HEK293 (cell line): ENCODE results near the gene CEACAM1.
"Not testable (repeated sequence)": the region's sequence is repeated elsewhere in the genome, so short reads cannot be mapped to it uniquely, and the experiment has no call there.

Experiments
- CTCF ChIA-PET: fragments of 350-600 bp; formaldehyde crosslinking; extraction: SDS; loops from one replicate; lab custom pipeline; 2021; ENCODE audit warnings: antibody characterized with exemption; lab: Yijun Ruan, JAX
- POLR2A ChIA-PET: fragments of 300-600 bp; formaldehyde crosslinking; extraction: SDS; loops from one replicate; lab custom pipeline; 2020; ENCODE audit warnings: antibody characterized with exemption, inconsistent platforms; lab: Yijun Ruan, JAX
- H3K27ac ChIP-seq: fragments of 200-500 bp; sonication (Bioruptor generic); 2 replicates; pipeline ENCODE4 v1.5.1; 2014; ENCODE audit warnings: low read depth, low read length, control low read depth, inconsistent platforms; ENCODE audit errors: extremely low read depth
- H3K36me3 ChIP-seq, 2 experiments: fragments of 200-500 bp in 1 of 2; sonication (Bioruptor generic) in 1 of 2; 1 replicate in 1 of 2; 2 replicates in 1 of 2; pipeline ENCODE4 v1.5.1; 2014 to 2017; ENCODE audit warnings: inconsistent platforms in 2 of 2, low read length in 2 of 2; ENCODE audit not compliant: control insufficient read depth in 2 of 2, insufficient read depth in 1 of 2
- H3K4me1 ChIP-seq: fragments of 200-500 bp; sonication (Bioruptor generic); 2 replicates; pipeline ENCODE4 v1.5.1; 2014; ENCODE audit warnings: mild to moderate bottlenecking, low read length, inconsistent platforms; ENCODE audit not compliant: control insufficient read depth, insufficient read depth
- H3K4me3 ChIP-seq: 2 replicates; pipeline ENCODE4 v1.5.1; 2011; ENCODE audit warnings: low read depth, mild to moderate bottlenecking, control low read depth, low read length, moderate library complexity
- H3K9me3 ChIP-seq: fragments of 200-500 bp; sonication (Bioruptor generic); 2 replicates; pipeline ENCODE4 v1.5.1; 2014; ENCODE audit warnings: low read depth, low read length, inconsistent platforms; ENCODE audit not compliant: control insufficient read depth, insufficient read depth
- ELK4 ChIP-seq: IDR thresholded peaks from 2 replicates; pipeline ENCODE4 v1.6.1; 2011; ENCODE audit warnings: mild to moderate bottlenecking, low read depth, low read length, borderline replicate concordance
- KLF17 ChIP-seq: fragments of 450-650 bp; formaldehyde crosslinking; IDR thresholded peaks from 2 replicates; pipeline ENCODE4 v1.5.1; 2016; ENCODE audit warnings: missing biosample characterization, missing genetic modification characterization
- KLF8 ChIP-seq: fragments of 450-650 bp; formaldehyde crosslinking; IDR thresholded peaks from 2 replicates; pipeline ENCODE4 v1.5.1; 2016; ENCODE audit warnings: missing biosample characterization, missing genetic modification characterization
- SCRT1 ChIP-seq: fragments of 450-650 bp; formaldehyde crosslinking; IDR thresholded peaks from 2 replicates; pipeline ENCODE4 v1.5.1; 2016; ENCODE audit warnings: missing biosample characterization, missing genetic modification characterization, borderline replicate concordance
- SCRT2 ChIP-seq: fragments of 450-650 bp; formaldehyde crosslinking; IDR thresholded peaks from 2 replicates; pipeline ENCODE4 v1.5.1; 2016; ENCODE audit warnings: missing biosample characterization, missing genetic modification characterization
- SP7 ChIP-seq: fragments of 450-650 bp; formaldehyde crosslinking; IDR thresholded peaks from 2 replicates; pipeline ENCODE4 v1.5.1; 2016; ENCODE audit warnings: missing biosample characterization, missing genetic modification characterization
- WT1 ChIP-seq: fragments of 450-650 bp; formaldehyde crosslinking; IDR thresholded peaks from 2 replicates; pipeline ENCODE4 v1.5.1; 2016; ENCODE audit warnings: missing biosample characterization, missing genetic modification characterization
- ZBTB17 ChIP-seq: fragments of 450-650 bp; formaldehyde crosslinking; IDR thresholded peaks from 2 replicates; pipeline ENCODE4 v1.5.1; 2016; ENCODE audit warnings: missing biosample characterization, missing genetic modification characterization
- ZBTB7A ChIP-seq: fragments of 450-650 bp; formaldehyde crosslinking; IDR thresholded peaks from 2 replicates; pipeline ENCODE4 v1.5.1; 2016; ENCODE audit warnings: low read depth, missing biosample characterization, missing genetic modification characterization
- ZFHX2 ChIP-seq: fragments of 450-650 bp; formaldehyde crosslinking; conservative IDR thresholded peaks from 2 replicates; pipeline ENCODE4 v1.5.1; 2016; ENCODE audit warnings: missing biosample characterization, missing genetic modification characterization
- ZNF155 ChIP-seq: fragments of 450-650 bp; formaldehyde crosslinking; IDR thresholded peaks from 2 replicates; pipeline ENCODE4 v1.5.1; 2016; ENCODE audit warnings: missing biosample characterization, missing genetic modification characterization
- ZNF169 ChIP-seq: fragments of 450-650 bp; formaldehyde crosslinking; IDR thresholded peaks from 2 replicates; pipeline ENCODE4 v1.5.1; 2016; ENCODE audit warnings: missing biosample characterization, missing genetic modification characterization
- ZNF214 ChIP-seq: fragments of 450-650 bp; formaldehyde crosslinking; IDR thresholded peaks from 2 replicates; pipeline ENCODE4 v1.5.1; 2017; ENCODE audit warnings: missing biosample characterization, mild to moderate bottlenecking, missing genetic modification characterization, borderline replicate concordance
- ZNF449 ChIP-seq: fragments of 450-650 bp; formaldehyde crosslinking; IDR thresholded peaks from 2 replicates; pipeline ENCODE4 v1.5.1; 2017; ENCODE audit warnings: missing biosample characterization, mild to moderate bottlenecking, missing genetic modification characterization, moderate library complexity
- ZNF544 ChIP-seq: fragments of 450-650 bp; formaldehyde crosslinking; IDR thresholded peaks from 2 replicates; pipeline ENCODE4 v1.5.0; 2017; ENCODE audit warnings: missing biosample characterization, missing genetic modification characterization
- ZNF785 ChIP-seq: fragments of 450-650 bp; formaldehyde crosslinking; IDR thresholded peaks from 2 replicates; pipeline ENCODE4 v1.5.1; 2016; ENCODE audit warnings: missing biosample characterization, missing genetic modification characterization

Gene CEACAM1

DNA sequence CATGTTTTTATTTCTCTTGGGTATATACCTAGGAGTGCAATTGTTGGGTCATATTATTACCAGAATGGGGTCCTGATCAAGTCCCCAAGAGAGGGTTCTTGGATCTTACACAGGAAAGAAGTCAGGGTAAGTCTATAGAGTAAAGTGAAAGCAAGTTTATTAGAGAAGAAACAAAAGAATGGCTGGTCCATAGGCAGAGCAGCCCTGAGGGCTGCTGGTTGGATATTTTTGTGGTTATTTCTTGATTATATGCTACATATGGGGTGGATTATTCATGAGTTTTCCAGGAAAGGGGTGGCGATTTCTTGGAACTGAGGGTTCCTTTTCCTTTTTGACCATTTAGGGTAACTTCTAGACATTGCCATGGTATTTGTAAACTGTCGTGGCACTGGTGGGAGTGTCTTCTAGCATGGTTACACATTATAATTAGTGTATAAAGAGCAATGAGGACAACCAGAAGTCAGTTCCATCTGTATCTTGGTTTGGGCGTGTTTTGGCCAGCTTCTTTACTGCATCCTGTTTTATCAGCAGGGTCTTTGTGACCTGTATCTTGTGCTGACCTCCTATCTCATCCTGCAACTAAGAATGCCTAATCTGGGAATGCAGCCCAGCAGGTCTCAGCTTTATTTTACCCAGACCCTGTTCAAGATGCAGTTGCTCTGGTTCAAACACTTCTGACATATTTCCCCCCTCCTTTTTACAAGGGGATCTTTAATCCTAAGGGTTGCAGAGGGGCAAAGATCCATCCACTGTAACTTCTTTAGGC is 41.1 kb downstream of the CEACAM1 start:
- POLR2A ChIA-PET, result no interaction called here
- CTCF ChIA-PET, result interaction anchor here (0.6 to 1.1 kb wide), 5 partner anchors 8 to 1946 kb away, joined by 3 to 4 read pairs (median 3); no protein-coding TSS in a partner anchor
- Histone ChIP-seq H3K4me3 (no peak overlapping the region), H3K4me1 (peaks cover 9% of the 10 kb centered on the region), H3K36me3 (no peaks in the 10 kb centered on the region; a peak in 1 of 3 replicates), H3K9me3 (no peaks in the 10 kb centered on the region), H3K27ac (no peak overlapping the region)
- TF ChIP-seq ZNF214 (tag by site-specific recombination), result no peak
- no peak for TF ChIP-seq ELK4
- TF ChIP-seq ZFHX2, result no peak

- H3K36me3 ChIP-seq, H3K4me3 ChIP-seq, H3K9me3 ChIP-seq, H3K27ac ChIP-seq, POLR2A ChIA-PET: not testable (repeated sequence)
- CTCF ChIA-PET, result interaction anchor here (0.5 to 1.8 kb wide), 6 partner anchors 14 to 1836 kb away, joined by 3 to 6 read pairs (median 4); no protein-coding TSS in a partner anchor
- peaks cover 16% of the 10 kb centered on the region for H3K4me1 ChIP-seq
Observed at GRCh38 chr19:42485036-42485435, 43.2 kb downstream of the CEACAM1 start.

DNA sequence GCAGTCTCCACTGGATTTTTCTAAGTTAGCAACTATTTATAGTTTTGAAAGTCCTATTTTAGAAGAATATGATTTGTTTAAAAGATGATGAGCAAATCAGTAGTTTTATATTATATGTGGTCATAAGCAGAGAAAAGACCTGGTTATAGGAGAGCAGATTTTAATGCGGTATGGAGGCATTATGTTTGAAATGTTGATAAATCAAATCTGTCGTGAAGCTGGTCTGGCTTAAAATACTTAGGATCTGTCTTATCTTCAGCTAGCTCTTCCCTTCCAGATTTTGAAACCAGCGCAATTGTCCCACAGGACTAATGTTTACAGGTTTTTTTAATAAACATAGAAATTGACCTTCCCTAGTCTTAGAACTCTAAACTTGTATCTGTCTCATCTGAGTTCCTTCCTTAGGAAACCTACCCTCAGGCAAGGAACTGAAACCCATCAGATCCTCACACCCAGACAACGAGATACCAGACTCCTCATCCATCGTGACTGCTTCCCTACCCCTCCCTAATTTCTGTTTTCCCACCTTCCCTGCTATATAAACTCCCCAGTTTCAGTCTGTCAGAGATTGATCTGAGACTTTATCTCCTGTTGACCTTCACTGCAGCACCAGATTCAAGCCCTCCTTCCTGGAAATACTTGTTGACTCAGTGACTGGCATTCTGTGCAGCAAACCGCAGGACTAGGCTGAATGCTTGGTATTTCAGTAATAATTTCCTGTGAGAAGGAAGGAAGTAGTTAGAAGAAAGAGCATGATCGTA is 47.8 kb downstream of the CEACAM1 start:
- Histone ChIP-seq H3K9me3 (no peaks in the 10 kb centered on the region), H3K4me1 (peaks cover 7% of the 10 kb centered on the region), H3K4me3 (no peak overlapping the region), H3K36me3 (no peaks in the 10 kb centered on the region), H3K27ac (no peak overlapping the region)
- 0 out of 2 replicates have a peak, but pooled peaks have one; percentile 30 for TF ChIP-seq WT1 (tag by site-specific recombination)
- peak; percentile 65 for TF ChIP-seq ZBTB17 (tag by site-specific recombination)
- peak; percentile 66; the same call in 1 of the 2 replicates for TF ChIP-seq SCRT1 (tag by site-specific recombination)
- peak; percentile 91 for TF ChIP-seq SCRT2 (tag by site-specific recombination)
- peak; percentile 73 for TF ChIP-seq KLF17 (tag by site-specific recombination)
- TF ChIP-seq SP7 (tag by site-specific recombination), result no peak
- no peak for TF ChIP-seq ZNF169 (tag by site-specific recombination)
- CTCF ChIA-PET, result interaction anchor here (1.0 kb wide), 1 partner anchor 9 kb away, joined by 6 read pairs; no protein-coding TSS in a partner anchor
- POLR2A ChIA-PET, result no interaction called here

GRCh38 chr19:42479736-42480135 is 48.5 kb downstream of the CEACAM1 start:
- Histone ChIP-seq H3K9me3 (no peaks in the 10 kb centered on the region), H3K4me3 (no peak overlapping the region), H3K4me1 (peaks cover 7% of the 10 kb centered on the region), H3K27ac (no peak overlapping the region), H3K36me3 (no peaks in the 10 kb centered on the region)
- ChIA-PET POLR2A (interaction anchor here (0.7 kb wide), 1 partner anchor 24 kb away, joined by 5 read pairs; no protein-coding TSS in a partner anchor), CTCF (interaction anchor here (0.6 to 2.3 kb wide), 5 partner anchors 8 to 39 kb away, joined by 3 to 14 read pairs (median 4); no protein-coding TSS in a partner anchor)
- TF ChIP-seq ZNF449 (no peak), ZNF785 (tag by site-specific recombination) (no peak), ZBTB7A (tag by site-specific recombination) (no peak), ZNF544 (tag by site-specific recombination) (no peak), KLF8 (tag by site-specific recombination) (no peak), ZNF155 (no peak)
